ENCODE measurements around the gene MAG. TPM values are rescaled to one million over a fixed set of nuclear protein-coding genes. Genes with fewer than 3 reads are reported as not detected.

The MAG gene
- total RNA-seq, 1 experiment from 2014 or later: not detected

DNA sequence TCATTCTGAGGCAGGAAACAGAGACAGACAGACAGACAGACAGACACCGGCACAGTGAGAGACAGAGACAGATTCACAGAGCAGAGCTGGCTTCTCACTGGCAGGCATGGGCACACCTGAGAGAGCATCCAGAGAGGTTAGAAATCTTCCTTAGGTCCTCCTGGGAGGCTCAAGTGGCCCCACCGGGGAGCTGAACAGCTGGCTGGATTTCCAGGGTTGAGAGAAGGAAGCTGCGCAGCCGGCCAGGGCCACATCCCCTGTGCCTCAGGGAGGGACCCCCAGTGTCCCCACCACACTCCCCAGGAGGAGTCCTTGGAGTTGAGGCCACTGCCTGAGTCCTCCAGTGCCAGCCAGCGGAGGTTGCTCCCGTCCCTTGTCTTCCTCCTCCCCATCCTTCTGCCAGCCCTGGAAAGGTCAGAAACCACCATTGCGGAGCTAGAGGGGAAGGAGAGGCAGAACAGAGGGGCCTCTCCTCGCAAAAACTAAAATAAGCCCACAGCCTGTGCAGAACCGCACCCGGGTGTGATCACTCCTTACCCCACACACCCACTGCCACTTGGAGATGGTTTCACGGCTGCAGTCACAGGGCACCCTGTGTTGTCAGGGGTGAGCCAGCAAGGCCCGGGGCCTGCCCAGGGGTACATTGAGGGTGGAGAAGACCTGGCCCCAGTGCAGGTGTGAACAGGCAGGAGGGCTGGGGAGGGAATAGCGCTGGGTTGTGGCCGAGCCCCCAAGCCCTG, 70.5 kb downstream of the MAG start:
- peaks cover 6% of the 10 kb centered on the region for H3K4me1 Mint-ChIP-seq (ENCODE audit: insufficient read depth, unreplicated experiment)
- peaks cover 80% of the 10 kb centered on the region for H3K27me3 Mint-ChIP-seq (ENCODE audit: insufficient read depth, unreplicated experiment)
- no peak overlapping the region for H3K4me3 Mint-ChIP-seq (ENCODE audit: unreplicated experiment)
- DNase-seq (ENCODE audit: unreplicated experiment): no peak
- H3K36me3 Mint-ChIP-seq (ENCODE audit: insufficient read depth, unreplicated experiment): no peaks in the 10 kb centered on the region
- H3K9me3 Mint-ChIP-seq (ENCODE audit: unreplicated experiment): no peaks in the 10 kb centered on the region
- no TSS peak for BruUV-seq (replicated peaks)
- ChIA-PET POLR2A (no interaction called here), CTCF (interaction anchor here (0.6 to 1.8 kb wide), 3 partner anchors 9 to 133 kb away, joined by 3 to 6 read pairs (median 3); no protein-coding TSS in a partner anchor)
- no peak overlapping the region for H3K27ac Mint-ChIP-seq (ENCODE audit: low read depth, unreplicated experiment)
- intact Hi-C loops (cut with micrococcal nuclease): no loop called here
- TF ChIP-seq, protein P1, sequence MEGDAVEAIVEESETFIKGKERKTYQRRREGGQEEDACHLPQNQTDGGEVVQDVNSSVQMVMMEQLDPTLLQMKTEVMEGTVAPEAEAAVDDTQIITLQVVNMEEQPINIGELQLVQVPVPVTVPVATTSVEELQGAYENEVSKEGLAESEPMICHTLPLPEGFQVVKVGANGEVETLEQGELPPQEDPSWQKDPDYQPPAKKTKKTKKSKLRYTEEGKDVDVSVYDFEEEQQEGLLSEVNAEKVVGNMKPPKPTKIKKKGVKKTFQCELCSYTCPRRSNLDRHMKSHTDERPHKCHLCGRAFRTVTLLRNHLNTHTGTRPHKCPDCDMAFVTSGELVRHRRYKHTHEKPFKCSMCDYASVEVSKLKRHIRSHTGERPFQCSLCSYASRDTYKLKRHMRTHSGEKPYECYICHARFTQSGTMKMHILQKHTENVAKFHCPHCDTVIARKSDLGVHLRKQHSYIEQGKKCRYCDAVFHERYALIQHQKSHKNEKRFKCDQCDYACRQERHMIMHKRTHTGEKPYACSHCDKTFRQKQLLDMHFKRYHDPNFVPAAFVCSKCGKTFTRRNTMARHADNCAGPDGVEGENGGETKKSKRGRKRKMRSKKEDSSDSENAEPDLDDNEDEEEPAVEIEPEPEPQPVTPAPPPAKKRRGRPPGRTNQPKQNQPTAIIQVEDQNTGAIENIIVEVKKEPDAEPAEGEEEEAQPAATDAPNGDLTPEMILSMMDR (IDR thresholded peaks at IDR 0.05; ENCODE audit: unreplicated experiment): no peak

GRCh38 chr19:35363001-35363590, 71.1 kb downstream of the MAG start:
- no peak for DNase-seq (ENCODE audit: unreplicated experiment)
- Mint-ChIP-seq H3K9me3 (ENCODE audit: unreplicated experiment) (no peaks in the 10 kb centered on the region), H3K4me1 (ENCODE audit: insufficient read depth, unreplicated experiment) (peaks cover 4% of the 10 kb centered on the region), H3K4me3 (ENCODE audit: unreplicated experiment) (no peak overlapping the region), H3K27me3 (ENCODE audit: insufficient read depth, unreplicated experiment) (peaks cover 80% of the 10 kb centered on the region), H3K36me3 (ENCODE audit: insufficient read depth, unreplicated experiment) (no peaks in the 10 kb centered on the region), H3K27ac (ENCODE audit: low read depth, unreplicated experiment) (no peak overlapping the region)
- POLR2A ChIA-PET: no interaction called here
- intact Hi-C loops (cut with micrococcal nuclease): no loop called here
- BruUV-seq (replicated peaks): no TSS peak
- CTCF ChIA-PET: interaction anchor here (0.6 to 1.8 kb wide), 4 partner anchors 10 to 132 kb away, joined by 3 to 6 read pairs (median 3); no protein-coding TSS in a partner anchor
- TF ChIP-seq, protein P1 (IDR thresholded peaks at IDR 0.05; ENCODE audit: unreplicated experiment): no peak

Small RNAs within 50 kb of the gene (microRNA-seq; reads per million reads assigned to microRNA genes)
- gene MIR5196: not detected

Other genes with a start within 250 kb of the MAG start
- gene FXYD3, start 176.3 kb upstream of the MAG start, total RNA-seq (2022): 4.3 and 6.9 TPM in 2 replicates
- gene LGI4, start 157.1 kb upstream of the MAG start, total RNA-seq (2022): 0.91 TPM in 1 of 2 replicates, not detected in the other
- gene FXYD1, start 153.3 kb upstream of the MAG start, total RNA-seq (2022): not detected in 2 replicates
- gene FXYD7, start 148.9 kb upstream of the MAG start, total RNA-seq (2022): not detected in 2 replicates
- 150 and 159 TPM in 2 replicates for gene FXYD5, start 137.4 kb upstream of the MAG start, total RNA-seq (2022)
- not detected in 2 replicates for gene FAM187B, start 63.4 kb upstream of the MAG start, total RNA-seq (2022)
- 60.6 and 64.1 TPM in 2 replicates for gene LSR, start 43.2 kb upstream of the MAG start, total RNA-seq (2022)
- gene USF2, start 23.2 kb upstream of the MAG start, total RNA-seq (2022): 81.6 and 95.7 TPM in 2 replicates
- gene HAMP, start 9.6 kb upstream of the MAG start, total RNA-seq (2022): not detected in 2 replicates
- 0.56 and 1.7 TPM in 2 replicates for gene CD22, start 37.0 kb downstream of the MAG start, total RNA-seq (2022)
- not detected in 2 replicates for gene FFAR1, start 55.7 kb downstream of the MAG start, total RNA-seq (2022)
- not detected in 2 replicates for gene FFAR3, start 66.3 kb downstream of the MAG start, total RNA-seq (2022)
- not detected in 2 replicates for gene GPR42, start 78.9 kb downstream of the MAG start, total RNA-seq (2022)
- gene FFAR2, start 156.1 kb downstream of the MAG start, total RNA-seq (2022): not detected in 2 replicates
- not detected in 2 replicates for gene KRTDAP, start 198.3 kb downstream of the MAG start, total RNA-seq (2022)
- 86.2 and 90.7 TPM in 2 replicates for gene DMKN, start 221.5 kb downstream of the MAG start, total RNA-seq (2022)
- 0.61 TPM in 1 of 2 replicates, not detected in the other for gene SBSN, start 236.2 kb downstream of the MAG start, total RNA-seq (2022)
- not detected in 2 replicates for gene GAPDHS, start 241.3 kb downstream of the MAG start, total RNA-seq (2022)

Data from MCF 10A (cell line).